Ishikawa (cell line): Measurements from ENCODE around the gene TRIM62.

Experiments used
- CEBPB ChIP-seq: IDR thresholded peaks from 2 replicates; pipeline ENCODE4 v1.6.1; 2012
- CREB1 ChIP-seq: IDR thresholded peaks from 2 replicates; pipeline ENCODE4 v1.6.1; 2012; ENCODE audit warnings: low read depth
- EGR1 ChIP-seq: IDR thresholded peaks from 2 replicates; pipeline ENCODE4 v1.6.1; 2012
- EP300 ChIP-seq: IDR thresholded peaks from 2 replicates; pipeline ENCODE4 v1.6.1; 2012; ENCODE audit warnings: borderline replicate concordance
- FOXM1 ChIP-seq: IDR thresholded peaks from 2 replicates; pipeline ENCODE4 v1.6.1; 2012; ENCODE audit warnings: low read depth, borderline replicate concordance
- MAX ChIP-seq: IDR thresholded peaks from 2 replicates; pipeline ENCODE4 v1.6.1; 2012
- NFIC ChIP-seq: IDR thresholded peaks from 2 replicates; pipeline ENCODE4 v1.6.1; 2012
- RAD21 ChIP-seq: IDR thresholded peaks from 2 replicates; pipeline ENCODE4 v1.6.1; 2012; ENCODE audit warnings: low read depth
- TAF1 ChIP-seq: IDR thresholded peaks from 2 replicates; pipeline ENCODE4 v1.6.1; 2012; ENCODE audit warnings: low read depth, mild to moderate bottlenecking
- TCF12 ChIP-seq: IDR thresholded peaks from 2 replicates; pipeline ENCODE4 v1.6.1; 2012; ENCODE audit warnings: low read depth
- TEAD4 ChIP-seq: IDR thresholded peaks from 2 replicates; pipeline ENCODE4 v1.6.1; 2012
- YY1 ChIP-seq: IDR thresholded peaks from 2 replicates; pipeline ENCODE4 v1.6.1; 2012; ENCODE audit warnings: low read depth
- ZBTB7A ChIP-seq: IDR thresholded peaks from 2 replicates; pipeline ENCODE4 v1.6.1; 2012; ENCODE audit warnings: low read depth
- TF ChIP-seq, protein P1 (sequence below): IDR thresholded peaks from 2 replicates; pipeline ENCODE4 v1.6.1; 2012; ENCODE audit warnings: low read depth, mild to moderate bottlenecking
- TF ChIP-seq, protein P2 (sequence below): IDR thresholded peaks from 2 replicates; pipeline ENCODE4 v1.6.1; 2012

Gene TRIM62

DNA sequence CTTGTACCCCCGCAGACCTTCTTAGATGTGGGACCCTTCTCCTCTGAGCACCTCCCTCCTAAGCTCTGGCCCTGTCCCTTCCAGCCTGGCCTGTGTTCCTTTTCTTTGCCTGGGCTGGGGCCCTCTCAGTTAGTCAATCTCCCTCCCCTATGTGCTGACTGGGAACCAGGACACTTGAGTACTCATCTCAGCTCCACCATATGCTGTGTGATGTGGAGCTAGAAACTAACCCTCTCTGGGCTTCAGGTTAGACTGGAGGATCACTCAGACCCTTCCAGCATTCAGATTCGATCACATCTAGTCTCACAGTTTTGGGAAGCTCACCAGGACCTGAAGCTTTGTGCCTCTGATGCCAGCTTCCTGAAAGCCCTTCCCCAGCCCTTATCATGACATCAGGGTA lies 40.6 kb downstream of the TRIM62 start:
- TF ChIP-seq MAX, result no peak
- no peak for TF ChIP-seq TCF12
- TF ChIP-seq TEAD4, result no peak
- TF ChIP-seq, protein P1, sequence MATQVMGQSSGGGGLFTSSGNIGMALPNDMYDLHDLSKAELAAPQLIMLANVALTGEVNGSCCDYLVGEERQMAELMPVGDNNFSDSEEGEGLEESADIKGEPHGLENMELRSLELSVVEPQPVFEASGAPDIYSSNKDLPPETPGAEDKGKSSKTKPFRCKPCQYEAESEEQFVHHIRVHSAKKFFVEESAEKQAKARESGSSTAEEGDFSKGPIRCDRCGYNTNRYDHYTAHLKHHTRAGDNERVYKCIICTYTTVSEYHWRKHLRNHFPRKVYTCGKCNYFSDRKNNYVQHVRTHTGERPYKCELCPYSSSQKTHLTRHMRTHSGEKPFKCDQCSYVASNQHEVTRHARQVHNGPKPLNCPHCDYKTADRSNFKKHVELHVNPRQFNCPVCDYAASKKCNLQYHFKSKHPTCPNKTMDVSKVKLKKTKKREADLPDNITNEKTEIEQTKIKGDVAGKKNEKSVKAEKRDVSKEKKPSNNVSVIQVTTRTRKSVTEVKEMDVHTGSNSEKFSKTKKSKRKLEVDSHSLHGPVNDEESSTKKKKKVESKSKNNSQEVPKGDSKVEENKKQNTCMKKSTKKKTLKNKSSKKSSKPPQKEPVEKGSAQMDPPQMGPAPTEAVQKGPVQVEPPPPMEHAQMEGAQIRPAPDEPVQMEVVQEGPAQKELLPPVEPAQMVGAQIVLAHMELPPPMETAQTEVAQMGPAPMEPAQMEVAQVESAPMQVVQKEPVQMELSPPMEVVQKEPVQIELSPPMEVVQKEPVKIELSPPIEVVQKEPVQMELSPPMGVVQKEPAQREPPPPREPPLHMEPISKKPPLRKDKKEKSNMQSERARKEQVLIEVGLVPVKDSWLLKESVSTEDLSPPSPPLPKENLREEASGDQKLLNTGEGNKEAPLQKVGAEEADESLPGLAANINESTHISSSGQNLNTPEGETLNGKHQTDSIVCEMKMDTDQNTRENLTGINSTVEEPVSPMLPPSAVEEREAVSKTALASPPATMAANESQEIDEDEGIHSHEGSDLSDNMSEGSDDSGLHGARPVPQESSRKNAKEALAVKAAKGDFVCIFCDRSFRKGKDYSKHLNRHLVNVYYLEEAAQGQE, result no peak
- TF ChIP-seq NFIC, result no peak
- no peak for TF ChIP-seq RAD21
- no peak for TF ChIP-seq FOXM1
- no peak for TF ChIP-seq YY1
- TF ChIP-seq CEBPB, result no peak

GRCh38 chr1:33140153-33141149 lies 41.4 kb downstream of the TRIM62 start:
- no peak for TF ChIP-seq EGR1
- no peak for TF ChIP-seq NFIC
- no peak for TF ChIP-seq TEAD4
- TF ChIP-seq, protein P1, result peak; percentile 75

- TF ChIP-seq NFIC (no peak), ZBTB7A (peak; percentile 59; the same call in 1 of the 2 replicates), TEAD4 (no peak), CREB1 (no peak), MAX (no peak), CEBPB (no peak), RAD21 (peak; percentile 58)
- TF ChIP-seq, protein P1, result no peak
- TF ChIP-seq, protein P2, sequence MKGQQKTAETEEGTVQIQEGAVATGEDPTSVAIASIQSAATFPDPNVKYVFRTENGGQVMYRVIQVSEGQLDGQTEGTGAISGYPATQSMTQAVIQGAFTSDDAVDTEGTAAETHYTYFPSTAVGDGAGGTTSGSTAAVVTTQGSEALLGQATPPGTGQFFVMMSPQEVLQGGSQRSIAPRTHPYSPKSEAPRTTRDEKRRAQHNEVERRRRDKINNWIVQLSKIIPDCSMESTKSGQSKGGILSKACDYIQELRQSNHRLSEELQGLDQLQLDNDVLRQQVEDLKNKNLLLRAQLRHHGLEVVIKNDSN, result no peak
These were observed 44.0 kb downstream of the TRIM62 start for GRCh38 chr1:33137800-33138199.

DNA sequence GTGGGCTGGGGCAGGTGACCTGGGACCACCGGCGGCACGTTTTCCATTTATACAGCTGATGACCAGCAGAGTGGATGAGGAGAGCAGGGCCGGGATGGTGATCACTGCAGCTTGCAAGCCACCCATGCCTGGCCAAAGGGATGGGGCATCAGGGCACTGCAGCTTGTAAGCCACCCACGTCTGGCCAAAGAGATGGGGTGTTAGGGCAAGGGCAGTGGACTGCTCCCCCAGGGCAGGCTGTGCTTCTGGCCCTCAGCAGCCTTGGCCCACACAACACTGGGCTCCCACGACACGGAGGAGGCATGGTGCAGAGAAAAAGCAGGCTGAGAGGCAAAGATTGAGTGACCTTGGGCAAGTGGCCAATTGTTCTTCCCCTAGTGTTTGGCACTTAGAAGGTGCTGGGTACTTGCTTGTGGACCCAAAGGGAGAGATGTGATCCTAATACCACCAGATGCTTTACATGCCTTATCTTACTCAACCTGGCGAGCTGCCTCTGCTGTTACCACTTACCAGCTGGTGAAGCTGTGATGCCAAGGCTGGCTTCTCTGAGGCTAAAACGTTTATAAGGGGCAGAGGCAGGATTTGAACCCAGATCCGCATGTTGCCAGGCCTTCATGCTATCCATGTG lies 48.3 kb downstream of the TRIM62 start:
- no peak for TF ChIP-seq TCF12
- no peak for TF ChIP-seq RAD21
- TF ChIP-seq MAX, result no peak
- TF ChIP-seq CEBPB, result no peak
- TF ChIP-seq YY1, result no peak
- TF ChIP-seq, protein P2, result no peak
- no peak for TF ChIP-seq CREB1
- TF ChIP-seq, protein P1, result no peak
- no peak for TF ChIP-seq ZBTB7A
- no peak for TF ChIP-seq NFIC
- TF ChIP-seq TEAD4, result no peak
- TF ChIP-seq EP300, result no peak
- no peak for TF ChIP-seq FOXM1
- no peak for TF ChIP-seq TAF1
